Measurements from ENCODE around the gene NEK6.

The NEK6 gene

GRCh38 chr9:124321416-124321815 is 63.7 kb downstream of the NEK6 start:
- 95 to 96% methylated on average over 12 of the region's 12 CpGs for WGBS, 2 experiments

GRCh38 chr9:124321935-124322334 is 64.2 kb downstream of the NEK6 start:
- no peaks in the 10 kb centered on the region for H3K4me1 ChIP-seq (ENCODE audit: control insufficient read depth, insufficient read depth, low read length)
- H3K9me3 ChIP-seq (ENCODE audit: control insufficient read depth, low read length): no peaks in the 10 kb centered on the region
- H3K36me3 ChIP-seq (ENCODE audit: control insufficient read depth, insufficient read depth, low read length): no peaks in the 10 kb centered on the region
- 79 to 84% methylated on average over 4 of the region's 4 CpGs for WGBS, 2 experiments
- no peaks in the 10 kb centered on the region for H3K27me3 ChIP-seq (ENCODE audit: control insufficient read depth, insufficient read depth, low read length, poor library complexity, severe bottlenecking)
- no peak overlapping the region for H3K27ac ChIP-seq (ENCODE audit: insufficient read depth, low read depth, low read length, poor library complexity, severe bottlenecking)
- H3K4me3 ChIP-seq (ENCODE audit: insufficient read depth, low read depth, low read length): no peak overlapping the region

More at GRCh38 chr9:124321416-124321815, 63.7 kb downstream of the NEK6 start:
- H3K4me3 ChIP-seq (ENCODE audit: insufficient read depth, low read depth, low read length): no peak overlapping the region
- no peaks in the 10 kb centered on the region for H3K4me1 ChIP-seq (ENCODE audit: control insufficient read depth, insufficient read depth, low read length)
- H3K27ac ChIP-seq (ENCODE audit: insufficient read depth, low read depth, low read length, poor library complexity, severe bottlenecking): no peak overlapping the region
- H3K36me3 ChIP-seq (ENCODE audit: control insufficient read depth, insufficient read depth, low read length): no peaks in the 10 kb centered on the region
- H3K9me3 ChIP-seq (ENCODE audit: control insufficient read depth, low read length): no peaks in the 10 kb centered on the region
- H3K27me3 ChIP-seq (ENCODE audit: control insufficient read depth, insufficient read depth, low read length, poor library complexity, severe bottlenecking): no peaks in the 10 kb centered on the region

GRCh38 chr9:124322618-124323432 is 65.1 kb downstream of the NEK6 start:
- WGBS, 2 experiments: 93 to 95% methylated on average over 18 of the region's 18 CpGs
- no peaks in the 10 kb centered on the region for H3K9me3 ChIP-seq (ENCODE audit: control insufficient read depth, low read length)
- H3K27ac ChIP-seq (ENCODE audit: insufficient read depth, low read depth, low read length, poor library complexity, severe bottlenecking): no peak overlapping the region
- no peak overlapping the region for H3K4me3 ChIP-seq (ENCODE audit: insufficient read depth, low read depth, low read length)
- no peaks in the 10 kb centered on the region for H3K36me3 ChIP-seq (ENCODE audit: control insufficient read depth, insufficient read depth, low read length)
- H3K27me3 ChIP-seq (ENCODE audit: control insufficient read depth, insufficient read depth, low read length, poor library complexity, severe bottlenecking): no peaks in the 10 kb centered on the region
- H3K4me1 ChIP-seq (ENCODE audit: control insufficient read depth, insufficient read depth, low read length): no peaks in the 10 kb centered on the region

GRCh38 chr9:124323904-124324303 is 66.2 kb downstream of the NEK6 start:
- 90 to 91% methylated on average over 10 of the region's 10 CpGs for WGBS, 2 experiments
- H3K36me3 ChIP-seq (ENCODE audit: control insufficient read depth, insufficient read depth, low read length): no peaks in the 10 kb centered on the region
- H3K27ac ChIP-seq (ENCODE audit: insufficient read depth, low read depth, low read length, poor library complexity, severe bottlenecking): no peak overlapping the region
- H3K9me3 ChIP-seq (ENCODE audit: control insufficient read depth, low read length): no peaks in the 10 kb centered on the region
- no peaks in the 10 kb centered on the region for H3K4me1 ChIP-seq (ENCODE audit: control insufficient read depth, insufficient read depth, low read length)
- H3K4me3 ChIP-seq (ENCODE audit: insufficient read depth, low read depth, low read length): no peak overlapping the region
- no peaks in the 10 kb centered on the region for H3K27me3 ChIP-seq (ENCODE audit: control insufficient read depth, insufficient read depth, low read length, poor library complexity, severe bottlenecking)

- 93 to 96% methylated on average over 5 to 6 of the region's 6 CpGs for WGBS, 2 experiments
- Histone ChIP-seq H3K27ac (ENCODE audit: insufficient read depth, low read depth, low read length, poor library complexity, severe bottlenecking) (no peak overlapping the region), H3K4me1 (ENCODE audit: control insufficient read depth, insufficient read depth, low read length) (no peaks in the 10 kb centered on the region), H3K36me3 (ENCODE audit: control insufficient read depth, insufficient read depth, low read length) (no peaks in the 10 kb centered on the region), H3K9me3 (ENCODE audit: control insufficient read depth, low read length) (no peaks in the 10 kb centered on the region), H3K4me3 (ENCODE audit: insufficient read depth, low read depth, low read length) (no peak overlapping the region), H3K27me3 (ENCODE audit: control insufficient read depth, insufficient read depth, low read length, poor library complexity, severe bottlenecking) (no peaks in the 10 kb centered on the region)
Observed at GRCh38 chr9:124325816-124326215, 68.1 kb downstream of the NEK6 start.

- 94 to 95% methylated on average over 21 of the region's 21 CpGs for WGBS, 2 experiments
- Histone ChIP-seq H3K4me3 (ENCODE audit: insufficient read depth, low read depth, low read length) (no peak overlapping the region), H3K27ac (ENCODE audit: insufficient read depth, low read depth, low read length, poor library complexity, severe bottlenecking) (no peak overlapping the region), H3K27me3 (ENCODE audit: control insufficient read depth, insufficient read depth, low read length, poor library complexity, severe bottlenecking) (no peaks in the 10 kb centered on the region), H3K4me1 (ENCODE audit: control insufficient read depth, insufficient read depth, low read length) (no peaks in the 10 kb centered on the region), H3K9me3 (ENCODE audit: control insufficient read depth, low read length) (no peaks in the 10 kb centered on the region), H3K36me3 (ENCODE audit: control insufficient read depth, insufficient read depth, low read length) (no peaks in the 10 kb centered on the region)
Observed at GRCh38 chr9:124326378-124326777, 68.6 kb downstream of the NEK6 start.

GRCh38 chr9:124327491-124327890 is 69.7 kb downstream of the NEK6 start:
- H3K27me3 ChIP-seq (ENCODE audit: control insufficient read depth, insufficient read depth, low read length, poor library complexity, severe bottlenecking): no peaks in the 10 kb centered on the region
- no peaks in the 10 kb centered on the region for H3K4me1 ChIP-seq (ENCODE audit: control insufficient read depth, insufficient read depth, low read length)
- no peaks in the 10 kb centered on the region for H3K36me3 ChIP-seq (ENCODE audit: control insufficient read depth, insufficient read depth, low read length)
- no peak overlapping the region for H3K4me3 ChIP-seq (ENCODE audit: insufficient read depth, low read depth, low read length)
- WGBS, 2 experiments: 88 to 90% methylated on average over 9 of the region's 9 CpGs
- no peak overlapping the region for H3K27ac ChIP-seq (ENCODE audit: insufficient read depth, low read depth, low read length, poor library complexity, severe bottlenecking)
- H3K9me3 ChIP-seq (ENCODE audit: control insufficient read depth, low read length): no peaks in the 10 kb centered on the region

GRCh38 chr9:124328285-124328684 is 70.5 kb downstream of the NEK6 start:
- Histone ChIP-seq H3K4me1 (ENCODE audit: control insufficient read depth, insufficient read depth, low read length) (peaks cover 7% of the 10 kb centered on the region), H3K27me3 (ENCODE audit: control insufficient read depth, insufficient read depth, low read length, poor library complexity, severe bottlenecking) (no peaks in the 10 kb centered on the region), H3K4me3 (ENCODE audit: insufficient read depth, low read depth, low read length) (no peak overlapping the region), H3K9me3 (ENCODE audit: control insufficient read depth, low read length) (no peaks in the 10 kb centered on the region), H3K27ac (ENCODE audit: insufficient read depth, low read depth, low read length, poor library complexity, severe bottlenecking) (no peak overlapping the region), H3K36me3 (ENCODE audit: control insufficient read depth, insufficient read depth, low read length) (no peaks in the 10 kb centered on the region)
- 93 to 94% methylated on average over 12 of the region's 12 CpGs for WGBS, 2 experiments

GRCh38 chr9:124329206-124329792 is 71.5 kb downstream of the NEK6 start:
- Histone ChIP-seq H3K4me3 (ENCODE audit: insufficient read depth, low read depth, low read length) (no peak overlapping the region), H3K36me3 (ENCODE audit: control insufficient read depth, insufficient read depth, low read length) (no peaks in the 10 kb centered on the region), H3K27me3 (ENCODE audit: control insufficient read depth, insufficient read depth, low read length, poor library complexity, severe bottlenecking) (no peaks in the 10 kb centered on the region), H3K4me1 (ENCODE audit: control insufficient read depth, insufficient read depth, low read length) (peaks cover 7% of the 10 kb centered on the region), H3K27ac (ENCODE audit: insufficient read depth, low read depth, low read length, poor library complexity, severe bottlenecking) (no peak overlapping the region), H3K9me3 (ENCODE audit: control insufficient read depth, low read length) (no peaks in the 10 kb centered on the region)
- WGBS, 2 experiments: 91 to 93% methylated on average over 19 of the region's 19 CpGs

- Histone ChIP-seq H3K36me3 (ENCODE audit: control insufficient read depth, insufficient read depth, low read length) (no peaks in the 10 kb centered on the region), H3K4me3 (ENCODE audit: insufficient read depth, low read depth, low read length) (no peak overlapping the region)
Observed at GRCh38 chr9:124330011-124330697, 72.4 kb downstream of the NEK6 start.

More at GRCh38 chr9:124330011-124330697, 72.4 kb downstream of the NEK6 start:
- 89% methylated on average over 29 of the region's 29 CpGs for WGBS, 2 experiments
- H3K27me3 ChIP-seq (ENCODE audit: control insufficient read depth, insufficient read depth, low read length, poor library complexity, severe bottlenecking): no peaks in the 10 kb centered on the region
- H3K4me1 ChIP-seq (ENCODE audit: control insufficient read depth, insufficient read depth, low read length): peaks cover 7% of the 10 kb centered on the region
- no peak overlapping the region for H3K27ac ChIP-seq (ENCODE audit: insufficient read depth, low read depth, low read length, poor library complexity, severe bottlenecking)
- no peaks in the 10 kb centered on the region for H3K9me3 ChIP-seq (ENCODE audit: control insufficient read depth, low read length)

Data from ectodermal cell (in vitro differentiated cells).